ENCODE data around the gene AGPAT1. TPM values are rescaled to one million over a fixed set of nuclear protein-coding genes. Genes with fewer than 3 reads are reported as not detected.
"Not testable (repeated sequence)": the region's sequence is repeated elsewhere in the genome, so short reads cannot be mapped to it uniquely, and the experiment has no call there.

The AGPAT1 gene
- total and polyA plus RNA-seq, 5 donors from 2014 or later: 11.8 to 23.9 (median 14.6) TPM

DNA sequence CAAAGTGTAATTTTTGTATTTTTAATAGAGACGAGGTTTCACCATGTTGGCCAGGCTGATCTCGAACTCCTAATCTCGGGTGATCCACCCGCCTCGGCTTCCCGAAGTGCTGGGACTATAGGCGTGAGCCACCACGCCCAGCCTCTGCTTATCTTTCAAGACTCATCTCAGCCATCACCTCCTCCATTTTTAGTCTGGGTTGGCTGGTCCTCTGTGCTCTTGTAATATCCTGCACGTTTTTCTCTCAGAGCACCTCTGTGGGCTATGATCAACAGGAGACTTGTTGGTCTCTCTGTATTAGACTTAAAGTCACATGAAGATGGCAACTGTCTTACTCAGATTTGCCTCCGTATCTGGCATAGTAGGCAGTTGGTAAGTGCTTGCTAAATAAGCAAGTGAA, 40.4 kb upstream of the AGPAT1 start:
- no peak overlapping the region for H3K4me3 ChIP-seq (ENCODE audit: low read depth, low read length)
- H3K4me1 ChIP-seq (ENCODE audit: control insufficient read depth, insufficient read depth, low read length, poor library complexity, severe bottlenecking): no peaks in the 10 kb centered on the region
- H3K27ac Mint-ChIP-seq: no peak overlapping the region
- no peaks in the 10 kb centered on the region for H3K36me3 Mint-ChIP-seq
- H3K9me3 Mint-ChIP-seq: no peaks in the 10 kb centered on the region
- H3K9me3 ChIP-seq (ENCODE audit: control insufficient read depth in 2 of 2, low read length in 2 of 2): no peaks in the 10 kb centered on the region
- no peak overlapping the region for H3K27ac ChIP-seq (ENCODE audit: insufficient read depth, low read length, poor library complexity, severe bottlenecking)
- H3K27me3 ChIP-seq (ENCODE audit: control insufficient read depth, insufficient read depth, low read length): no peaks in the 10 kb centered on the region
- ATAC-seq (ENCODE audit: low read depth in 2 of 2): no peak
- H3K36me3 ChIP-seq (ENCODE audit: control insufficient read depth, insufficient read depth, low read length): no peaks in the 10 kb centered on the region
- no peak overlapping the region for H3K4me3 Mint-ChIP-seq
- no peak for DNase-seq
- H3K27me3 Mint-ChIP-seq: peaks cover 22% of the 10 kb centered on the region
- peaks cover 0 to 7% (median 0%) of the 10 kb centered on the region in 4 donors for H3K4me1 Mint-ChIP-seq

DNA sequence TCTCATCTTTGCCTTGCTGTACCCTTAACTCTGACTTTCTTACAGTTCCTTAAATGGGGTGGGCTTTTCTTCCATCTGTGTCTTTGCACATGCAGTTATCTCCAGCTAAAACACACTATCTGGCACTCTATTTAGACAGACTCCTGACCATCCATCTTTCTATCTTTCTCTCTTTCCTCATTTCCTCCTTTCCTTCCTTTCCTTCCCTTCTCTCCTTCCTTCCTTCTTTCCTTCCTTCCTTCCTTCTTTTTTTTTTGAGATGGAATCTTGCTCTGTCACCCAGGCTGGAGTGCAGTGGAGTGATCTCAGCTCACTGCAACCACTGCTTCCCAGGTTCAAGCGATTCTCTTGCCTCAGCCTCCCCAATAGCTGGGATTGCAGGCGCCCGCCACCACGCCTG, 39.7 kb upstream of the AGPAT1 start:
- Histone ChIP-seq H3K4me3 (ENCODE audit: low read depth, low read length) (no peak overlapping the region), H3K27ac (ENCODE audit: insufficient read depth, low read length, poor library complexity, severe bottlenecking) (no peak overlapping the region), H3K36me3 (ENCODE audit: control insufficient read depth, insufficient read depth, low read length) (no peaks in the 10 kb centered on the region), H3K27me3 (ENCODE audit: control insufficient read depth, insufficient read depth, low read length) (no peaks in the 10 kb centered on the region), H3K9me3 (ENCODE audit: control insufficient read depth in 2 of 2, low read length in 2 of 2) (no peaks in the 10 kb centered on the region), H3K4me1 (ENCODE audit: control insufficient read depth, insufficient read depth, low read length, poor library complexity, severe bottlenecking) (no peaks in the 10 kb centered on the region)
- Mint-ChIP-seq H3K27me3 (peaks cover 22% of the 10 kb centered on the region), H3K9me3 (no peaks in the 10 kb centered on the region), H3K36me3 (no peaks in the 10 kb centered on the region), H3K27ac (peak overlapping the region in 1 of 3 donors; percentile 23), H3K4me3 (no peak overlapping the region), H3K4me1 (peaks cover 0 to 7% (median 0%) of the 10 kb centered on the region in 4 donors)
- ATAC-seq (ENCODE audit: low read depth in 2 of 2) (no peak), DNase-seq (no peak)

DNA sequence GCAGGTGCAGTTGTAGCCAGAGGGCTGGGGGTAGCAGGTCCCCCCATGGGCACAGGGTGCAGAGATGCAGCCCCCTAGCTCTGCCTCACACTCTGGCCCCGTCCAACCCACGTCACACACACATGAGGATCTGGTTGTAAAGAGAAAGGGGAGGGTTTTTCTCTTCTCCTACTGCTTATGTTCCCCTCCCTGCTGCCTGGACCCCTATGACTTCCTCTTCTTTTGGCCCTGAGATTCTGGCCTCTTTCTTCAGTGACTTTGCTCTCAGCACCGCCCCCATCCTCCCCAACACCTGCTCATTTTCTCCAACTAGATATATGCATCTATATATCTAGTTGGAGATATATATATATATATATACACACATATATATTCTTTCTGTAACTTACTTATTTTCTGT, 38.2 kb upstream of the AGPAT1 start:
- H3K36me3 Mint-ChIP-seq: no peaks in the 10 kb centered on the region
- H3K27ac Mint-ChIP-seq: peak overlapping the region in 1 of 3 donors; percentile 52
- H3K9me3 Mint-ChIP-seq: no peaks in the 10 kb centered on the region
- H3K9me3 ChIP-seq (ENCODE audit: control insufficient read depth in 2 of 2, low read length in 2 of 2): no peaks in the 10 kb centered on the region
- H3K36me3 ChIP-seq (ENCODE audit: control insufficient read depth, insufficient read depth, low read length): no peaks in the 10 kb centered on the region
- DNase-seq (no peak), ATAC-seq (ENCODE audit: low read depth in 2 of 2) (no peak)
- H3K4me3 Mint-ChIP-seq: no peak overlapping the region
- H3K27me3 Mint-ChIP-seq: peaks cover 17% of the 10 kb centered on the region
- H3K27me3 ChIP-seq (ENCODE audit: control insufficient read depth, insufficient read depth, low read length): no peaks in the 10 kb centered on the region
- H3K4me1 Mint-ChIP-seq: peaks cover 0 to 3% (median 0%) of the 10 kb centered on the region in 4 donors
- H3K27ac ChIP-seq (ENCODE audit: insufficient read depth, low read length, poor library complexity, severe bottlenecking): no peak overlapping the region
- no peaks in the 10 kb centered on the region for H3K4me1 ChIP-seq (ENCODE audit: control insufficient read depth, insufficient read depth, low read length, poor library complexity, severe bottlenecking)
- no peak overlapping the region for H3K4me3 ChIP-seq (ENCODE audit: low read depth, low read length)

DNA sequence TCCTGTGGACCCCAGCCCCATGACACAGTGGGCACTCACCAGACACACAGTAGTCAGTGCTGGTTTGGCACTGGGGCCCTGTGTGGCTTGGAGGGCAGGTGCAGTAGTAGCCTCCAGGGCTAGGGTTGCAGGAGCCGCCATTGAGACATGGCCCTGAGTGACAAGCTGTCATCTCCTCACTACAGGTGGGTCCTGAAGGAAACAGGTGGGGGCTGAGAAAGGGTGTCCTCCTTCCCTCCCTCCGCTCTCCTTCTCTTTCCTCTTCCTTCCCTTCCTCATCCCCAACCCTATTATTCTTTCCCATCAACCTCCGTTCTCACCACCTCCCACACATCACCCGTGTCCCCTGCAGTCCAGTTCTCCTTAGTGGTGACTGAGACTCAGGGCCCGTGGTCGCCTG, 37.8 kb upstream of the AGPAT1 start:
- Mint-ChIP-seq H3K27ac (peak overlapping the region in 1 of 3 donors; percentile 15), H3K27me3 (peaks cover 16% of the 10 kb centered on the region)
- ATAC-seq (ENCODE audit: low read depth in 2 of 2): no peak

DNA sequence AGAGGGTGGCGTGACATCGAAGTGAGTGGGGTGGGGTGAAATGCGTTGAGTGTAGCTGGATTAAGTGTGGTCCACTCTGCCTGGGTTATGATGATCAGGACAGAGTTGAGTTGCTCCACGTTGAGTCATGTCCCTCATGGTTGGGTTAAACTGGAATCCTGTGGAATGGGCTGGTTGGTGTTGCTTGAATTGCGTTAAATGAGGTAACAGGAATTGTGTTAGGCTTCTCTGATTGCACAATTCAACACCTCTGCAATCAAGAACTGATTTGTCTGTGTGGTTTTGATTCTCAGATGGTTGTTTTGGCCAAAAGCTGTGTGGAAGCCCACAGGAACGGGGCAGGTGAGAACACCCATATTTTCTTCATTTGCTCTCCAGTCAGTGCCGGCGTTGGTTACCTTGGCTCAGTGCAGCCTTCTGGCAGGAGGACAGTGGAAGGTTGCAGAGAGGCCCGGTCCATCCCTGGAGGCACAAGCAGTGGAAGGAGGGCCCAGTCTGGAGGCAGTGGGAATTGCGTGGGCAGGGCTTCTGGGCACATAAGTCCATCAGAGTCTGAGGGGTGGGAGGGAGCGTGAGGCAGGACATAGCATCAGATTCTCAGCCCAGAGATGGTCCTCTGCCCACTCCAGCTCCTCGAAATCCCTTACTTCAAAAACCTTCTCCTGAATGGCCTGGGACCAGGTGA, 36.3 kb upstream of the AGPAT1 start:
- H3K4me3 Mint-ChIP-seq: no peak overlapping the region
- H3K27ac Mint-ChIP-seq: peak overlapping the region; percentile 7 to 72 (median 70)

More for the DNA sequence above, 37.8 kb upstream of the AGPAT1 start:
- H3K36me3 ChIP-seq (ENCODE audit: control insufficient read depth, insufficient read depth, low read length): no peaks in the 10 kb centered on the region
- H3K27ac ChIP-seq (ENCODE audit: insufficient read depth, low read length, poor library complexity, severe bottlenecking): no peak overlapping the region
- Mint-ChIP-seq H3K4me1 (peaks cover 0 to 3% (median 0%) of the 10 kb centered on the region in 4 donors), H3K36me3 (no peaks in the 10 kb centered on the region), H3K4me3 (no peak overlapping the region), H3K9me3 (no peaks in the 10 kb centered on the region)
- no peak overlapping the region for H3K4me3 ChIP-seq (ENCODE audit: low read depth, low read length)
- no peaks in the 10 kb centered on the region for H3K27me3 ChIP-seq (ENCODE audit: control insufficient read depth, insufficient read depth, low read length)
- DNase-seq: no peak
- no peaks in the 10 kb centered on the region for H3K9me3 ChIP-seq (ENCODE audit: control insufficient read depth in 2 of 2, low read length in 2 of 2)
- no peaks in the 10 kb centered on the region for H3K4me1 ChIP-seq (ENCODE audit: control insufficient read depth, insufficient read depth, low read length, poor library complexity, severe bottlenecking)

DNA sequence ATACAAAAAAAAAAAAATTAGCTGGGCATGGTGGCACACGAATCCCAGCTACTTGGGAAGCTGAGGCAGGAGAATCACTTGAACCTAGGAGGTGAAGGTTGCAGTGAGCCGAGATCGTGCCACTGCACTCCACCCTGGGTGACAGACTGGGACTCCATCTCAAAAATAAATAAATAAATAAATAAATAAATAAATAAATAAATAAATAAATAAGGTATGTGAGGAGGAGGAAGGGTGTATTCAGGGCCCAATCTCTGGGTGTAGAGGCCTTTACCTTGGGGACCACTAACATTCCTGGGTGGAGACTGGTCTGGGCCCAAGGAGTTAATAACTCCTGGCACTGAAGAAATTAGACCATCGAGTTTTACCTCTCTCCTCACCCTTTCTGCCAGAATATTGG, 35.5 kb upstream of the AGPAT1 start:
- Mint-ChIP-seq H3K27me3 (peaks cover 18% of the 10 kb centered on the region), H3K27ac (peak overlapping the region in 1 of 3 donors; percentile 7)
- not testable (repeated sequence) for H3K9me3 Mint-ChIP-seq; H3K36me3 ChIP-seq (ENCODE audit: control insufficient read depth, insufficient read depth, low read length); H3K4me1 ChIP-seq (ENCODE audit: control insufficient read depth, insufficient read depth, low read length, poor library complexity, severe bottlenecking); H3K27me3 ChIP-seq (ENCODE audit: control insufficient read depth, insufficient read depth, low read length); DNase-seq; H3K36me3 Mint-ChIP-seq; H3K9me3 ChIP-seq (ENCODE audit: control insufficient read depth in 2 of 2, low read length in 2 of 2); H3K4me3 Mint-ChIP-seq; ATAC-seq (ENCODE audit: low read depth in 2 of 2); H3K4me3 ChIP-seq (ENCODE audit: low read depth, low read length); H3K27ac ChIP-seq (ENCODE audit: insufficient read depth, low read length, poor library complexity, severe bottlenecking); H3K4me1 Mint-ChIP-seq

More for the DNA sequence above, 36.3 kb upstream of the AGPAT1 start:
- no peak overlapping the region for H3K4me3 ChIP-seq (ENCODE audit: low read depth, low read length)
- peaks cover 16% of the 10 kb centered on the region for H3K27me3 Mint-ChIP-seq
- no peaks in the 10 kb centered on the region for H3K9me3 ChIP-seq (ENCODE audit: control insufficient read depth in 2 of 2, low read length in 2 of 2)
- H3K9me3 Mint-ChIP-seq: no peaks in the 10 kb centered on the region
- no peaks in the 10 kb centered on the region for H3K27me3 ChIP-seq (ENCODE audit: control insufficient read depth, insufficient read depth, low read length)
- H3K4me1 Mint-ChIP-seq: no peaks in the 10 kb centered on the region
- no peak for ATAC-seq (ENCODE audit: low read depth in 2 of 2)
- no peaks in the 10 kb centered on the region for H3K4me1 ChIP-seq (ENCODE audit: control insufficient read depth, insufficient read depth, low read length, poor library complexity, severe bottlenecking)
- no peaks in the 10 kb centered on the region for H3K36me3 Mint-ChIP-seq
- H3K27ac ChIP-seq (ENCODE audit: insufficient read depth, low read length, poor library complexity, severe bottlenecking): no peak overlapping the region
- no peak for DNase-seq
- no peaks in the 10 kb centered on the region for H3K36me3 ChIP-seq (ENCODE audit: control insufficient read depth, insufficient read depth, low read length)

DNA sequence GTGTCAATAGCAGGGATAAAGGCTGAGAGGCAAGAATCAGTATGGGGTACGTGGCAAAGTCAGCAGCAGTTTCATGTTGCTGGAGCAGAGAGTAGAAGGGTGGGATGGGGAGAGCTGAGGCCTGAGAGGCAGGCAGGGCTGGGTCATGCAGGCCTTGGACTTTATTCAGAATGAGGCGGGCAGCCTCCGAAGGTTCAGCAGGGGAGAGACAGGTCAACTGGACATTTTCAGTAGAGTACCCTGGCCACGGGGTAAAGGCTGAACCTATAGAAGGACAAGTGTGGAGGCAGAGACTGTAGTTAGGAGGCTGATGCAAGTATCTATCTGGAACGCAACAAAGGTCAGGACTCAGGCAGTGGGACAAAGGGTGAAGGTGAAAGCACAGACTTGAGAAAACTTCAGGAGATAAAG, 34.3 kb upstream of the AGPAT1 start:
- no peaks in the 10 kb centered on the region for H3K36me3 Mint-ChIP-seq
- H3K4me3 Mint-ChIP-seq: no peak overlapping the region
- no peaks in the 10 kb centered on the region for H3K4me1 Mint-ChIP-seq
- Histone ChIP-seq H3K36me3 (ENCODE audit: control insufficient read depth, insufficient read depth, low read length) (no peaks in the 10 kb centered on the region), H3K27ac (ENCODE audit: insufficient read depth, low read length, poor library complexity, severe bottlenecking) (no peak overlapping the region), H3K4me3 (ENCODE audit: low read depth, low read length) (no peak overlapping the region), H3K27me3 (ENCODE audit: control insufficient read depth, insufficient read depth, low read length) (no peaks in the 10 kb centered on the region), H3K9me3 (ENCODE audit: control insufficient read depth in 2 of 2, low read length in 2 of 2) (no peaks in the 10 kb centered on the region), H3K4me1 (ENCODE audit: control insufficient read depth, insufficient read depth, low read length, poor library complexity, severe bottlenecking) (no peaks in the 10 kb centered on the region)
- peak overlapping the region in 1 of 3 donors; percentile 71 for H3K27ac Mint-ChIP-seq
- DNase-seq: no peak
- ATAC-seq (ENCODE audit: low read depth in 2 of 2): no peak
- peaks cover 11% of the 10 kb centered on the region for H3K27me3 Mint-ChIP-seq
- no peaks in the 10 kb centered on the region for H3K9me3 Mint-ChIP-seq

DNA sequence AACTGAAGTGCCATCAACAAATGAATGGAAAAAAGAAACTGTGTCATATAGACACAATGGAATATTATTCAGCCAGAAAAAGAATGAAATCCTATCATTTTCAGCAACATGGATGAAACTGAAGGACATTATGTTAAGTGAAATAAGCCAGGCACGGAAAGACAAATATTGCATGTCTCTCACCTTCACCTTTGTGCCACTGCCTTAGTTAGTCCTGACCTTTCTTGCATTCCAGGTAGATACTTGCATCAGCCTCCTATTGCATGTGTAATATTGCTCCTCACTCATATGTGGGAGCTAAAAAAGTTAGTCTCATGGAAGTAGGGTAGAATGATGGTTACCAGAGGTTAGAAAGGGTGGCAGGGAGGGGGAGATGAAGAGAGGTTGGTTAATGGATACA, 33.1 kb upstream of the AGPAT1 start:
- no peak overlapping the region for H3K27ac ChIP-seq (ENCODE audit: insufficient read depth, low read length, poor library complexity, severe bottlenecking)
- H3K27me3 ChIP-seq (ENCODE audit: control insufficient read depth, insufficient read depth, low read length): no peaks in the 10 kb centered on the region
- DNase-seq: no peak
- no peaks in the 10 kb centered on the region for H3K36me3 ChIP-seq (ENCODE audit: control insufficient read depth, insufficient read depth, low read length)
- no peak overlapping the region for H3K4me3 Mint-ChIP-seq
- ATAC-seq (ENCODE audit: low read depth in 2 of 2): no peak
- H3K9me3 ChIP-seq (ENCODE audit: control insufficient read depth in 2 of 2, low read length in 2 of 2): no peaks in the 10 kb centered on the region
- no peak overlapping the region for H3K4me3 ChIP-seq (ENCODE audit: low read depth, low read length)
- H3K4me1 Mint-ChIP-seq: no peaks in the 10 kb centered on the region
- H3K4me1 ChIP-seq (ENCODE audit: control insufficient read depth, insufficient read depth, low read length, poor library complexity, severe bottlenecking): no peaks in the 10 kb centered on the region
- no peaks in the 10 kb centered on the region for H3K9me3 Mint-ChIP-seq
- H3K27ac Mint-ChIP-seq: peak overlapping the region in 2 of 3 donors; percentile 3 to 91
- no peaks in the 10 kb centered on the region for H3K36me3 Mint-ChIP-seq
- peaks cover 17% of the 10 kb centered on the region for H3K27me3 Mint-ChIP-seq
